Hematopoietic multipotent progenitor cell treated with erythropoietin and hydrocortisone succinate and interleukin-3 and kit ligand, for 8 days (in vitro differentiated cells): ENCODE results near the gene LIF.
"Not testable (repeated sequence)": the region's sequence is repeated elsewhere in the genome, so short reads cannot be mapped to it uniquely, and the experiment has no call there.

ENCODE experiments used
- DNase-seq: peaks from one replicate; pipeline ENCODE4 v3.0.0-alpha.2; 2015

Gene LIF

GRCh38 chr22:30241576-30242371 is 4.8 kb downstream of the LIF start:
- no peak for DNase-seq

GRCh38 chr22:30240541-30241417 is 5.8 kb downstream of the LIF start:
- DNase-seq, result no peak

GRCh38 chr22:30239488-30240405 is 6.8 kb downstream of the LIF start:
- no peak for DNase-seq

GRCh38 chr22:30238661-30239487 is 7.7 kb downstream of the LIF start:
- no peak for DNase-seq

GRCh38 chr22:30238136-30238535 is 8.4 kb downstream of the LIF start:
- no peak for DNase-seq

GRCh38 chr22:30236875-30237274 is 9.7 kb downstream of the LIF start:
- no peak for DNase-seq

GRCh38 chr22:30235687-30236170 is 10.8 kb downstream of the LIF start:
- DNase-seq, result no peak

- no peak for DNase-seq
These were observed 11.6 kb downstream of the LIF start for GRCh38 chr22:30234786-30235470.

- not testable (repeated sequence) for DNase-seq
These were observed 12.2 kb downstream of the LIF start for GRCh38 chr22:30234325-30234724.

GRCh38 chr22:30233582-30233981 is 13.0 kb downstream of the LIF start:
- no peak for DNase-seq

- no peak for DNase-seq
These were observed 13.8 kb downstream of the LIF start for GRCh38 chr22:30232716-30233218.

GRCh38 chr22:30230787-30231461 is 15.6 kb downstream of the LIF start:
- no peak for DNase-seq

GRCh38 chr22:30230330-30230729 is 16.2 kb downstream of the LIF start:
- no peak for DNase-seq

- no peak for DNase-seq
These were observed 17.8 kb downstream of the LIF start for GRCh38 chr22:30228509-30229359.

- peak; percentile 61 for DNase-seq
These were observed 18.9 kb downstream of the LIF start for GRCh38 chr22:30227438-30228228.

- no peak for DNase-seq
These were observed 20.2 kb downstream of the LIF start for GRCh38 chr22:30226192-30226832.

- no peak for DNase-seq
These were observed 21.2 kb downstream of the LIF start for GRCh38 chr22:30225220-30225927.
